Myocyte (in vitro differentiated cells): Measurements from ENCODE around the gene ADGRG6. TPM values are rescaled to one million over a fixed set of nuclear protein-coding genes. Genes with fewer than 3 reads are reported as not detected.
"Not testable (repeated sequence)": the region's sequence is repeated elsewhere in the genome, so short reads cannot be mapped to it uniquely, and the experiment has no call there.

Source experiments
- DNase-seq: peaks from one replicate; pipeline ENCODE4 v3.0.0-alpha.2; 2012; ENCODE audit warnings: low read depth
- total RNA-seq: library from RNA; depleted of rRNA; stranded (reverse); fragments of >200 nt; gene quantifications from 2 replicates; pipeline ENCODE4 v1.2.3, GENCODE V29; 2014

Gene ADGRG6
- total RNA-seq, 1 donor from 2014 or later = 1.2 TPM

DNA sequence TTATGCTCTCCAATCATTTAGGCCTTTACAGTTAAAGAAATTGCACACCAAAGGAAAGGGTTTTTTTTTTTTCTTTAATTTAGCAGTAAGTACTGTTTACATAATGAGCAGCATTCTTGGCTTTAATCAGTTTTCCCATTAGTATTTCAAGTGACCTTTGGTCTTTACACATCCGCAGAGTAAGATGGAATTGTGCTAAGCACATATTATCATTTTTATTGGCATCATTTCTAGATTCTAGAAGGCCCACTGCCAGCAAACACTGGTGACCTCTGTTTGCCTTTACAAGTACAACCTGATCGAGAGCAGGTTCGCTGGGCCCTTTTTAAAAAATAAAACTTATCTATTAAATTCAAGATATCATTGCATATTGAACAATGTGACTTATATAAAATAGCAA is 104.3 kb downstream of the ADGRG6 start:
- DNase-seq = no peak

DNA sequence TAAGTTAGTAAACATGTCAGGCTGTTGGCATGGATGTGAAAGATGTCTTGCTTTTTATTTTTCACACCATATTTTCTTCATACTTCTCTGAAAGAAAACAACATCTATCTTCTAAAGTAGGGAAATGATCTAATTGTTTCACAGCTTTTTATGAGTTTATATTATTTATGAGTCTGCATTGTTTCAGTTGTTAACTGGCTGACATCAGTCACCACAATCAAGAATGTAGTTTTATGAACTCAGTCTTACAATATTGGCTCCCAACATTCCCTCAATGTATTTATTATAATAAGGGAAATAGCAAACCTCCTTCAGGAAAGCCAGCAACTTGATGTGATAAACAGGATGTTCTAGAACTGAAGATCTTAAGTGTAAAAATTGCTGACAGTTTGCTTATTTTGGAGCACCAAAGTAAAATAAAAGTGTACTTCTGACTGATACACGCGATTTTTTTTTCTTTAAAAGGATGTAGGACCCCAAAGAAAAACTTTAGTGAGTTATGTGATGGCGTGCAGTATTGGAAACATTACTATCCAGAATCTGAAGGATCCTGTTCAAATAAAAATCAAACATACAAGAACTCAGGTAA is 106.0 kb downstream of the ADGRG6 start:
- no peak for DNase-seq

DNA sequence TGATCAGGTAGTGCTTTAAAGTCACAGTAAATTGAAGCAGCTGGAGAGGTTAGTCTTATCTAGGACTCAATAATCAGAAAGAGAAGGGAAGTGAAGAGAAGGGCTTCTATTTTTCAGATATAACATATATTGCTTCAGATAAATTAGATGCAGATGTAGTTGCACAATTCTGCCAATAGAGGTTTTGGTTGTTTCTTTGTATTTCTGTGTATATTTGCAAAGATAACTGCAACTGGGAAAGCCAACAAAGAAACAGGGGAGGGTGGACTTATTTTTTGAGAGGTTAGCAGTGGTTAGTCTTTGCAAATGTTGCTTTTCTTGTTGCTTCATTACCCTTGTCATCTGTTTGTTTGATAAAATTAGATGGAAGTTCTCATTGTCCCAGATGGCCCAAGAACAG is 106.6 kb downstream of the ADGRG6 start:
- no peak for DNase-seq

DNA sequence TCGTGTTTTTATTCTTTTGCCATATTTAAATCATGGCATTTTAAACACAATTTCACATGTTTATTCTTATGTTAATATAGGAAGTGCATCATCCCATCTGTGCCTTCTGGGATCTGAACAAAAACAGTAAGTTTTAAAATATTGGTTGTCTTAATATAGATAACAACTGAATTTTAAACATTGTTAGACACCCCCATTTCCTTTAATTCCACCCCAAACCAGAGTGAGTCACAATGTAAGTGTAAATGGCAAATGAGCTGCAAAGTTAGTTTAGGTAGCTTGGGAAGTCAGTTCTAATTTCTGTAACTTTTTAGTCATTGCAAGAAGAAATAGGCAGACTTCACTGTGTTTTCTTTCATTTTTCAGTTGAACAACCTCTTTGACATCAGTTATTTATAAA is 108.0 kb downstream of the ADGRG6 start:
- DNase-seq = no peak

DNA sequence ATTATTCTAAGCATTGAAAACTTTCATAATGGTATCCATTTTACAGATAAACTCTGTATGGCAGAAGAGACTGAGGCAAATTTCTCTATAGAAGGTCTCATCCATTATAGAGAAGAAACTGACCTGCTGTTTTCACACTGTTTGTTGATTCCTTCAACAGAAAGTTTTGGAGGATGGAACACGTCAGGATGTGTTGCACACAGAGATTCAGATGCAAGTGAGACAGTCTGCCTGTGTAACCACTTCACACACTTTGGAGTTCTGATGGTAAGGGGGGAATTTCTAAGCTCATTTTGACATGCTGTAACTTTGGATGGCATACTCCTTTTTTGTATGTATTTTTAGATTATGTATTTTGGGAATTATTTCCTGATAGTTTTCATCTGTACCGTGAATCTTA is 109.3 kb downstream of the ADGRG6 start:
- DNase-seq = no peak

DNA sequence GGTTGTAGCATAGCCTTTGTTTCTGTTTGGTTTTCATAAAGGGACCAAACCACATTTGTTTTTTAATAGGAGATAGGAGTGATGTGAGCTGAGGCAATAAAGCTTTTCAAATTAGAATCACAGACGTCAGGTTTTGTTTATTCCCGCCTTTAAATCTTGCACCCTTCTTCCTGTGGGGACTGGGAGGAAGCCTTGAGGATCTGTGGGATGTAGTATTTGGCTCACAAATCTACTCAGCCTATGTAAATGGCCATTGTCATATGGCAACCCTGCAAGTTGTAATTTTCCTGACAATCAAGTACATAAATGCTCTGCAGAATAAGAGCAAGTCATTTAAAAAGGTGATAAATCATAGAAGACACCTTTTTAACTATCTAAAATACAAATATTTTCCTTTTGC is 110.4 kb downstream of the ADGRG6 start:
- DNase-seq = no peak

DNA sequence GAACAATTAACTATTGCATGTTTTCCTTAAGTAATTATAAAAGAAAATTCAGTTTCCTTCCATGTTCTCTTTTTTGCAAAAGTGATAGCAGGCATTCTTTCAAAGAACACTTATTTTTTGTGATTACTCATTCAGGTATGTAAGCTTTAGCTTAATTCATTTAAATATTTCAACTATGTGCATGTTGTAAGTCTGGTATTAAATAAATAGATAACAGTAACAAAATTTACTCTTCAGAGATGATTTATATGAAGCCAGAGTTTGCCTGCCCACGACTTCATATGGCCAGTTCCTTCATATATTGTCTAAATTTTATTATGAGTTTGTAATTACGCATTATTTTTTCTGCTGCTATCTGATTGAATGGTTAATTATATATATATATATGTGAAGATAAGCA is 110.9 kb downstream of the ADGRG6 start:
- no peak for DNase-seq

DNA sequence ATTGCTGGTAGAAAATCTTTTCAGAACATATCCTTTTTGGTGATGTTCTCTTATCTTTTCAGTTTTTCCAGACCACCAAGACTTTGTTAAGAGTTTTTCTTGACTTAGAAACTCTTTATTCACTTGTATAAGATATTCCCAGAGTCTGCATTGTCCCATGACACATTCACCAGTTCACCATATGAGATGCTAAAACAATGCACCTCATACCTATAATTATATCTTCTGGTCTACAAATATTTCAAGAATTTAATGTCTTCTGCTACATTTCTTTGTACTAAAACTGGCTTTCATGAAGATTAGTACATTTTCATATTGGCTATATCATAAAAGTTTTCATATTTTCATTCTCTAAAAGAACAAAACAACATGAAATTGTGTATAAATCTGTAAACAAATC is 111.3 kb downstream of the ADGRG6 start:
- DNase-seq = peak; percentile 15

DNA sequence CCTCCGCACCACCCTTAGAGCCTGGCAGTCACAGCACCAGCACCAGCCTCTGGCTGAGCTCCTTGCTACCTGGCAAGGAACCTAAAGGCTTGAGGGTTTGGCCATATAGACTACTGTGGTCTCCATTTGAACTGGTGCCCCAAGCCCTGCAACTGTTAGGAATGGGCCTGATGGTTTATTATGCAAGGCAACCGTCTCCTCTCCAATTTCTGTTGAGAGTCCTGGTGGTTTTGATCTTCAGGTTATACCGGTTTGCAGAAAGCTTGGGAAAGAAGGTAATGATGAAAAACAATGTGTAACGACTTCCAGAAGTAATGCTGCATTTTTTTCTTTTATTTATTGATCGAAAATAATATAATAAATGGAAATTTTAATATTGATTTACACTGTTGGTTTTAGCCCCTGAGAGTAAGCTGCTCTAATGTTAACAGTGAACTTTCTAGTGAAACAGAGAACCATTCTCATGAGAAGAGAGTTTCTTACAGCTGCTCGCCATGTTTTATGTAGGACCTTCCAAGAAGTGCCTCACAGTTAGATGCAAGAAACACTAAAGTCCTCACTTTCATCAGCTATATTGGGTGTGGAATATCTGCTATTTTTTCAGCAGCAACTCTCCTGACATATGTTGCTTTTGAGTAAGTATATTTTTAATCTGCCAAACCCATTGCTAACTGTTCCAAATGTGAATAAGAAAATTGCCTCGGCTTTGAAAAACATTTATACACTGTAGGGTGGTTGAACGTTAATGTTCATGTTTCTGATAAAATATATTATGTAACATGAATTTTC is 112.8 kb downstream of the ADGRG6 start:
- no peak for DNase-seq

DNA sequence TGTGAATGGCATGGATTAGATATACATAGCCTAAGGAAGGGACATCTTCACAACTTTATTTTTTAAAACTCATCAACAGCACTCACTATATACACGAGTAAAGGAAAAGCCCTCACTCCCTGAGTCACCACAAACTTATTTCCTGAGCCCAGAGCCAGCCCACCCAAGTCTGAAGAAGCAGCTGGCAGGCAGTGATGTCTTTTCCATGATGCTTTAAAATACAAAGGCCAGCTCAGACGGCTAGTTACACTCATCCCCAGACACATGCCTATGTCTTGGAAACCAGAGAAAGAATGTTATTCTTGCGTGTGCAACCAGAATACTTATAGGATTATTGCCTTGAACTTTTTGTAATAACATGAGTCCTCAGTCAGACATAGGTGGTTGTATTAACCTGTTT is 114.4 kb downstream of the ADGRG6 start:
- peak; percentile 82 for DNase-seq

DNA sequence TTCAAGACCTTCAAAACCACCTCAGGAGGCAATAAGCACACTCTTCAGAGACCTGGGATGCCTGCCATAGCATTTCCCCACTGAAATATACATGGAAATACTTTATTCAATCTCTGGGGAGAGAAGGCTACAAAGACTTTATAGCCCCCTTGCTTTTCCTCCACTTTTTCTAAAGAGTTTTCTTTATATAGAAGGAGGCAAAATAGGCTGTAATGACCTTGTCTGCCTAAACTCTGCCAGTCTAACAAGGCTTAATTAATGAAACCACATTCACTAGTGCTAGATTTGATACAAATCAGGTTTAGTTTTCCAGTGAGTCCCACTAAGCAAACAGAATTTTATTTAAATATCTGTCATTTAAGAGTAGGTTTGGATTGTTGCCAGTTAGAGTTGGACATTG is 114.9 kb downstream of the ADGRG6 start:
- DNase-seq = no peak

DNA sequence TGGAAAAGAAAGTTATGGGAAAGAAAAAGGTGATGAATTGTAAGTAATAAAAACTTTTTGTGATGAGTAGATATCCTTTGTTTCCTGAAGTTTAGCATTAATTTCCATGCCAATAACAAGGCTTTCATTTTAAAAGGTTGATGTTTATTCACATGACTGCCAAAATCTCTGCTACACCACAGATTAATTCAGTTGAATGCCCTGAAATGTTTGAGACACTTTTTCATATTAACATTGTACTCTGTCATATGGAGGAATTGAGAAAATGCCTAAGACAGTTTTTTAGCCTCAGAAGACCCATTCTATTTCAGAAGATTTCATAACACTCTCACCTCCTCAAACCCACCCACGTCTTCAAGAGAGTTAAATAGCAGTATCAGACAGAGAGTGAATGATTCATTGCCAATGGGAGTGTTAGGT is 115.5 kb downstream of the ADGRG6 start:
- DNase-seq = no peak

DNA sequence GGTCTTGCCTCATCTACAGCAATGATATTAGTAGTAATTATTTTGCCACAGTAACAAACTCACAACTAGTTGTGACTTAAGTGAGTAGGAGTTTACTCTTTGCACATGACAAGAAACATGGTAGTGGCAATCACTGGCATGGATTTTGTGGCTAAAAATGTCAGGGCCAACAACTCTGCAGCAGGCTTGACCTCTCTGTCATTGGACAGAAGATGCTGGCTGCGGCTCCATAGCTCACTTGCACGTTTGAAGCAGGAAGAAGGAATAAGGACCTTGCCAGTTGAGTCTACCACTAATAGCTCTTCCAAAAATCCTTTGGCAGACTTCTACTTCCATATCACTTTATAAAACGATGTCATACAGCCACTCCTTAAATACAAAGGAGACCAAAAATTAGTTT is 117.3 kb downstream of the ADGRG6 start:
- DNase-seq = no peak

DNA sequence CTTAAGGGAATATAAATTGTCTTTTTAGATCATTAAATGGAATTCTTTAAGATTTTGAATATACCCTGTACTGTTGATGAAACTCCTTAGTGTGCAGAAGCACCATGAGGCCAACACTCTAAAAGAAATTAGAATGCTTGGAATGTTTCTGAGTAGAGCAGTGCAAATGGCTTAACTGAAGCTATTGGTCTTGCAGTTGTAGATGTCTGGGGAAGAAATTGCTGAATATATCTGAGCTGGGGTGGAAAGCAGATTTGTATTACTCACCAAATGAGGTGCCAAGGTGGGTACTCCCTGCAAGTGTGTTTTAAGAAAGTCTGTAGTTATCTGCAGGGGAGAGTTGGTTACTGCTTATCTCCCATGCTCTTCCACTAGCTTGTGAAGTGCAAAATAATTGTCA is 119.0 kb downstream of the ADGRG6 start:
- no peak for DNase-seq

DNA sequence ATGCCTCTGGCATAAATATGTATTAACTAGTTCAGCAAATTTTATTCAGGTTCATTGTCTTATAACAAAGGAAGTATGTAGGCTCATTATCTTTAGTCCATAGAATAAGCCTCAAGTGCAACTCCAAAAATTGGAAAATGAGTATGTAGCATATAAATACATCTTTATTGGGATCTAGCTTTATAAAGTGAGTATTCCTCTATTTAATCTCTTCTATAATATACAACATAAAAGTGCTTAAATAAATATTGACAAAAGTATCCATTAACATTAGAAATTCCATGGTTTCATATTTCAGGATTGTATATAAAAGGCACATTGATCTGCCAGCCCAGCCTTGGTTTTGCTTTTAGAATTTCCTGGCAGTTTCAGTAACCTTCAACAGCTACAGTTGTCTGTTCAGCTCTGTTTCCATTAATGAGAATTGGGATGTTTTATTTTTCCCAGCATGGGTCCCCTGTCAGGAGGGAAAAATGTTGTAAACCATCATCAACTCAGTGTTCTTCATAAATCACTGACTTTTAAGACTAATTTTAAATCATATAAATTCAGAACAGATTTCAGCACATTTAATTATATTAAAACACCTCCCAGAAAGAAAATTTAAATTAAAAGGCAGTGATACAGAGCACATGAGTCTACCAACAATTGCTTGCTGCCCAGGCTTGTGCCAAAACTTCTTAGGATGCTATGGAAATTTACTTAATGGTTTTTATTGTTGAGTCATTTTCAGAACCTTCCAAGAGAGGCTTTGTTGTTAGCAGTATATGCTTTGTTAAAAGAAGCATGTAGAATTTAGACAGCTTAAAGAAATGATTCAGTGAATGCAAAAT is 119.7 kb downstream of the ADGRG6 start:
- no peak for DNase-seq

DNA sequence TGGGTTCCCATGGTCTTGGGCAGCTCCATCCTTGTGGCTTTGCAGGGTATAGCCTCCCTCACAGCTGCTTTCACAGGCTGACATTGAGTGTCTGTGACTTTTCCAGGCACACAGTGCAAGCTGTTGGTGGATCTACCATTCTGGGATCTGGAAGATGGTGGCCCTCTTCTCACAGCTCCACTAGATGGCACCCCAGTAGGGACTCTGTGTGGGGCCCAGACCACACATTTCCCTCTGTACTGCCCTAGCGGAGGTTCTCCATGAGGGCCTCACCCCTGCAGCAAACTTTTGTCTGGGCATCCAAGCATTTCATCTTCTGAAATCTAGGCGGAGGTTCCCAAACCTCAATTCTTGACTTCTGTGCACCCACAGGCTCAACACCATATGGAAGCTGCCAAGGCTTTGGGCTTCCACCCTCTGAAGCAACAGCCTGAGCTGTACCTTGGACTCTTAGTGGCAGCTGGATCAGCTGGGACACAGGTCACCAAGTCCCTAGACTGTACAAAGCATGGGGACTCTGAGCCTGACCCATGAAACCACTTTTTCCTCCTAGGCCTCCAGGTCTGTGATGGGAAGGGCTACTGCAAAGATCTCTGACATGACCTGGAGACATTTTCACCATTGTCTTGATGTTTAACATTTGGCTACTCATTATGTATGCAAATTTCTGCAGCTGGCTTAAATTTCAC is 124.8 kb downstream of the ADGRG6 start:
- not testable (repeated sequence) for DNase-seq

DNA sequence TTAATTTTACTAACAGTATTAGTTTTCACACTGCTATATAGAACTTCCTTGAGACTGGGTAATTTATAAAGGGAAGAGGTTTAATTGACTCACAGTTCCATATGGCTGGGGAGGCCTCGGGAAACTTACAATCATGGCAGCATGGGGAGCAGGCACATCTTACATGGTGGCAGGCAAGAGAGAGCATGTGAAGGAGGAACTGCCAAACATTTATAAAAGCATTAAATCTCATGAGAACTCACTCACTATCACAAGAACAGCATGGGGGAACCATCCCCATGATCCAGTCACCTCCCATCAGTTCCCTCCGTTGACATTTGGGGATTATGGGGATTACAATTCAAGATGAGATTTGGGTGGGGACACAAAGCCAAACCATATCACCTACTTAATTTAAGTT is 126.7 kb downstream of the ADGRG6 start:
- not testable (repeated sequence) for DNase-seq

DNA sequence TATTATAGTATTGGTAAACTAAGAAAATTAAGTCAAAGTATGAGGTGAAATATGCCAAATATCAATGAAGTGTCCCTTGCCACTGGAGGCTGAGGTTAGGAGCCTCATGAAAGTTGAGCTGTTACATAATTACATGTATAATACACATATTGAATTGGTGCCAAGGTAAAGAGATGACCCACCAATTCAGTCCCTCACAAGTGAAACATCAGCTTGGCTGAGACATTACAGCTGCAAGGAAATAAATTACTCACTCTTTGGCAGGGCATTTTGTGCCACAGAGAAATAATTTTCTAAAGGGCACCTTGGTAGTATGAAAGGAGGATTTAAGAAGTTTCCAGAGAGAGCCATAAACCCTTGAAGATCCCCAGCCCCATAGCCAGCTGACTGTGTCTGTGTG is 127.4 kb downstream of the ADGRG6 start:
- DNase-seq = no peak

DNA sequence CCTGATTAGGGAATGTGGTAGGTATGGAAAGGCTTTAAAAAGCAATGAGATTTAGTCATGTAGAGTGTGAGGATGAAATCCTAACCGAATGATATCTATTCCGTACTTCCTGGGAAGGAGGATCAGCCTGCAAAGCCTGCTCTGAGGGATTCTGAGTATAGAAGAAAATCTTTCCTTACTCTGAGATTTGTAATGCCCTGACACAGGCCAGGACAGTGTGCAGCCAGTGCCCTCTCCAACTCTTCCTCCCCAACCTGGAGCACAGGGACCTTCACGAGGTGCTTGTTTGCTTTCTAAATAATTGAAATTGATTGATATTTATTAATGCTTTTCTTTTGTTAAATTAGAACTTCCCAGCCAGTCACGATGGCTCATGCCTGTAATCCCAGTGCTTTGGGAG is 131.6 kb downstream of the ADGRG6 start:
- DNase-seq = no peak

DNA sequence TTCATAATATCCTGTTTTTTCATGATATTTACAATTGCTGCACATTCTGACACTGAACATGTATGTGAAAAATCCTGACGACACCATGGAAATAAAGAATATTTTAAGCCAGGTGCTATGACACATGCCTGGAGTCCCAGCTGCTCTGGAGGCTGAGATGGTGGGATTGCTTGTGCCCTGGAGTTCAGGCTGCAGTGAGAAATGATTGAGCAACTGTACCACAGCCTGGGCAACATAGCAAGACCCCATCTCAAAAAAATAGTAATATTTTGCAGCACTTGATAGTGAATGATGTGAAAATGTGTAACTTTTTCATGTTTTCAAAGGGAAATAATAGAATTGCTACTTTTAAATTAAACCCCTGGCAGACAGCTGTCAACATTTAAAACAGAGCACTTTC is 137.1 kb downstream of the ADGRG6 start:
- DNase-seq = no peak

DNA sequence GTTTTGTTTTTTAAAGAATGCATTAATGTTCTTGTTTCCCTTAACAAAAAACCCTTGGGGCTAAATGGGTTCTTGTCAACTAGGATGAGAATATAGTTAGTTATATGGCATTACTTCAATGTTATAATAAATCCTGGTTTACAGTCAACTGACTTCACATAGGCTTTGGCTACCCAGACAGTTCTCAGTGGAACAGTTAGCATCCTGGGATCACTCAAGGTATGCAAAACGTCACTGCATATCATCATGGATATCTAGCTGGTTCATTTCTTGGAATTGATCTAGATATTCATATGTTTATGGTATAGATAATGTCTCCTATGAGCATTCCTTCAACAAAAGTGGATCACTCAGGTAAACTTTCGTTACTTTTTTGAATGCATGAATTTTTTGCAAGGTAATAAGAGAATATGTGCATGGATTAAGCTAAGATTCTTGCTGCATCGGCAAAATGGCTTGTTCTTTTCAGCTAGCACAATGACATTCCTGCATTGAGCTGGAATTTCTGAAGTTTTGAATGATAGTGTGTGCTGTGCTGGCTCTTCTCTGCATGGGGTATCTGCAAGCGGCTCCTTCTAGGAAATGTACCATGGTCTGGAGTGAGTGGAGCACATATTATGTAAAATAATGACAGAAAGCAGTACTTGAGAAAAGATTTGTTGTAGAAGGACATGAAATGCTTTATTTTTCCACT is 138.9 kb downstream of the ADGRG6 start:
- no peak for DNase-seq
